IPS-11a (cell line): ENCODE measurements around the gene VSX2.
A peak's percentile ranks its signal among the peaks of the same experiment; 100 is the strongest.
"Not testable (repeated sequence)": the region's sequence is repeated elsewhere in the genome, so short reads cannot be mapped to it uniquely, and the experiment has no call there.

Experiments
- H3K4me3 ChIP-seq: one replicate; pipeline ENCODE4 v1.5.1; 2013; ENCODE audit warnings: low read depth, low read length, control low read depth

Gene VSX2

DNA sequence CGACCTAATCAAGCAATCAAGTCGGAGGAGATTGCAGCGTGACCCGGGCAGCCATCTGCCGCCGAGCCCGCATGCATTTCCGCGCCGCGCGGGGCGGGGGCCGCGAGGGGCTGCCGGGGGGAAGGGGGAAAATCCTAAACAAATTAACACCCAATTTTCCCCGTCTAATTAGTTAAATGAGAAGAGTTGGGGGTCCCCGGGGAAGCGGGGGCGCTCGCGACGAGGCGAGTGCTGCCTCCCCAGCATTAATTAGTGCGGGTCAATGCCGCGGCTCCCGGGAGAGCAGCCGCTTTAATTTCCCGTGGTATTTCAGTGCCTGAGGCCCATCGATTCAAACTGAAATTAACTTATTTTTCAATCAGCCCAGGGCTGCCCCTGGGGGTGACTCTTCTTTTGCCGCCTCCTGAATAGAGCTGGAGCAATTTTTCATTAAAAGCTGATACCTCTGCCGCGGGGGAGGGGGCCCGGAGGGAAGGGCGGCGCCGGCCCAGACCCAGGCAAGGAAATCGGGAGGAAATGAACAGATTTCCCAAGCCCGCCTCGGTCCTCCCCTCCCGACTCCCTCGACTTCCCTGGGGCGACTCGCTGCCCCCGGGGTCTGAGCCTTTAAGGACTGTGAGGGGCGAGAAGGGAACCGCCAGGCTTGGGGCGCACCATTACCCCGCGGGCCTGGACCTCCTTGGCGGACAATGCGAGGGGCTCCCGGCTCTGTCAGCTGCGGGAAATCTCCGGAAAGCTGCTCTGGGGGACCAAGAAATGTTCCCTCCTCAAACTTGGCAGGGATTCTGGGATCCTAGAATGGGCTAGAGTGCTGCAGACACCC is 18.9 kb downstream of the VSX2 start:
- H3K4me3 ChIP-seq, result peak overlapping the region; percentile 53

DNA sequence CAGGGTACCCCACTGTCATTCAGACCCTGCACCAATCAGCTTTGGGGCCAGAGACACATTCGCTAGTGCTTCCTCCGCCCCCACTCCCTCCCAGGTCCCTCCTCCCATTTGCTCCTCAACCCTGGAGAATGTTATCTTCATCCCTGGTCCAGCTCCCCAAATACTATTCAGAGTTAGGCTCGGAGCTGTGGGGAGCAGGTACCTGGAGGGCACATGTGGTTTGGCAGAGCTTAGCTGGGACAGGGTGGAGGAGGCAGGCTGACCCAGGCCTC is 19.5 kb downstream of the VSX2 start:
- H3K4me3 ChIP-seq, result no peak overlapping the region

DNA sequence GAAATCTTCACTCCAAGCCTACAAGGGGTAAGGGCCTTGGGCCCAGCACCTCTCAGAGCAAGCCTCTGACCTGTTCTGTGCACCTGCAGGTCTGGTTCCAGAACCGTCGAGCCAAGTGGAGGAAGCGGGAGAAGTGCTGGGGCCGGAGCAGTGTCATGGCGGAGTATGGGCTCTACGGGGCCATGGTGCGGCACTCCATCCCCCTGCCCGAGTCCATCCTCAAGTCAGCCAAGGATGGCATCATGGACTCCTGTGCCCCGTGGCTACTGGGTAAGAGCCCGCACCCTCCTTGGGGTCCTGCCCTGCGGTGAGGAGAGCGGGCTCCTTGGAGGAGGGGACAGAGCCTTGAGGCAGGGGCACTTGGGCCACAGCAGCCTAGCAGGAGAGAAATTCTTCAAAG is 20.3 kb downstream of the VSX2 start:
- no peak overlapping the region for H3K4me3 ChIP-seq

DNA sequence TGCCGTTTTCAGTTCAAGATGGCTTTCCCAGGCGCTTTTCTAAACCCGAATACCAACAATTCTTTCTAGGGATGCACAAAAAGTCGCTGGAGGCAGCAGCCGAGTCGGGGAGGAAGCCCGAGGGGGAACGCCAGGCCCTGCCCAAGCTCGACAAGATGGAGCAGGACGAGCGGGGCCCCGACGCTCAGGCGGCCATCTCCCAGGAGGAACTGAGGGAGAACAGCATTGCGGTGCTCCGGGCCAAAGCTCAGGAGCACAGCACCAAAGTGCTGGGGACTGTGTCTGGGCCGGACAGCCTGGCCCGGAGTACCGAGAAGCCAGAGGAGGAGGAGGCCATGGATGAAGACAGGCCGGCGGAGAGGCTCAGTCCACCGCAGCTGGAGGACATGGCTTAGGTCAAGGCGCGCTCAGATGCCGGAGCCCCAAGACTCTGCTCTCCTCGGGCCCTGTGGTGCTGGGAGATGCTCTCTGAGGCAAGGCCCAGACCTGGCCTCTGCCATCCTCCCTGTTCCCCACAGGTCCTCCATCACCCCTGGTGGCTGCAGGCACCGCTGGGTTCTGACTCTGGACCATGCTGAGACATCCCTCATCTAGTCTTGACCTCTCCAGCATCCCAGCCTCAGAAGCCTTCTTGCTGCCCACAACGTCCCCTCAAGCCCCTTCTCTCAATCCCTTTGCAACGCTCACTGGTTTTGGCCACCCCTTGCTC is 21.4 kb downstream of the VSX2 start:
- no peak overlapping the region for H3K4me3 ChIP-seq

DNA sequence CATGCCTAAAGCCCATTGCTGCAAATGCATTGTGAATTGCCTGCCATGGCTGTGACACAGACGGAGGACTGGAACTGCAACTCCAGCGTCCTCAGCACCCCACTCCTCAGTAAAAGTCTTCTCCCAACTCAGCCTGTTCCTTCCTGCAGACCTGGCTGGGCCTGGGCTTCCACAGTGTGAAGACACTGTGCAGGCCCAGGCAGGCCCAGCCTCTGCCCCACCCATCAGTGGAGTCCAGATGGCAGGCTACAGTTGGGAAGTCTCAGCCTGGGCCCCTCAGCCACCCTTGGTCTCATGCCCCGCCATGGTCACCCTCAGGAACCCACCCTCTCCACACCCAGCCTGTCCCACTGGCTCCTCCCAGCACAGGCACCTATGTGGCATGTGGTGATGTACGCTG is 22.0 kb downstream of the VSX2 start:
- no peak overlapping the region for H3K4me3 ChIP-seq

DNA sequence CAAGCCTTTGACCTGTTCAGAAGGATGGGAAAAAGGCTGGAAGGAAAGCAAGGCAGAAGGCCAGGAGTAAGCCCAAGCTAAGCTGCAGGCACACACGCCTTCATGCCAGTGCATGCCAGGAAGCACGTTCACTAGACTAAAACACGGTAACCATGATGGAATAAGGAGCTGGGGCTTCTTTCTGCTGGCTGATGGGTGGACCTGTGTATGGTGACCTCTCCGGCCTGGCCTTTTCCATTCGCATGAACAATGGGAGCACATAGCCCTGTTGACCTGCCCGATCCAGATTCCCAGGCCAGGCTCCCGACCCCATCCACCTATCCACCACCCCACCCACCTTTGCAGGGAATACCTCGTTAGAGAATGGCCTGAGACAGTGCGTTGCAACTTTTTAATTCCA is 22.8 kb downstream of the VSX2 start:
- H3K4me3 ChIP-seq, result no peak overlapping the region

DNA sequence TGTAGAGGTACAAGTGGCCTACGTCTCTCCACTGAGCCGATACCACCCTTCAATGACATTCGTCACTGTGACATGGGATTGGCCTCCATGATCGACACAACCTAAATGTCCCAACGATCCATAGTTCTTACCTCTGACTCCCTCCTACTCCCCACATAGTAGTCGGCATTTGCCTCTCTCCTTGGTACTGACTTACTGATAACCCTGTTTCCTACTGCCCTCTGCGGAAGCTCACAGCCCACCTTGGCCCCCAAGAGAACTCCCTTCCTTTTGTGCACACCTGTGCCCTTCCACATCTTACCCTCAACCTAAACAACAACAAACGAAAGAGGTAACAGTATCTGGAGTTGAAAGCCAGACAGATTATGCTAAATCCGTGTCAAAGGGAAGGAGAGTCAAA is 23.9 kb downstream of the VSX2 start:
- H3K4me3 ChIP-seq, result no peak overlapping the region

DNA sequence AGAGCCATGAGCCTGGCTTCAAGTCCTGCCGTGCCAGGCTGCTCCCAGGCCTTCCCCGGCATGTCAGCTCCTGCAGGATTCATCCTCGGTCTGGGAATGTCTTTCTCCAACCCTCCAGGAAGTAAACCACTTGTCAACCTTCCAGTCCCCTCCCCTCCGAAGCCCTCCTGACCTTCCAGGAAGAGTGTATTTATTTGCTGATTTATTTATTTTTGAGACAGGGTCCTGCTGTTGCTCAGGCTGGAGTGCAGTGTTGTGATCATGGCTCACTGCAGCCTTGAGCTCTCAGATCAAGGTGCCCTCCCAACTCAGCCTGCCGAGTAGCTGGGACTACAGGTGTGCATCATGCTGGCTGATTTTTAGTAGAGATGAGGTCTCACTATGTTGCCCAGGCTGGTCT is 24.7 kb downstream of the VSX2 start:
- H3K4me3 ChIP-seq, result no peak overlapping the region

DNA sequence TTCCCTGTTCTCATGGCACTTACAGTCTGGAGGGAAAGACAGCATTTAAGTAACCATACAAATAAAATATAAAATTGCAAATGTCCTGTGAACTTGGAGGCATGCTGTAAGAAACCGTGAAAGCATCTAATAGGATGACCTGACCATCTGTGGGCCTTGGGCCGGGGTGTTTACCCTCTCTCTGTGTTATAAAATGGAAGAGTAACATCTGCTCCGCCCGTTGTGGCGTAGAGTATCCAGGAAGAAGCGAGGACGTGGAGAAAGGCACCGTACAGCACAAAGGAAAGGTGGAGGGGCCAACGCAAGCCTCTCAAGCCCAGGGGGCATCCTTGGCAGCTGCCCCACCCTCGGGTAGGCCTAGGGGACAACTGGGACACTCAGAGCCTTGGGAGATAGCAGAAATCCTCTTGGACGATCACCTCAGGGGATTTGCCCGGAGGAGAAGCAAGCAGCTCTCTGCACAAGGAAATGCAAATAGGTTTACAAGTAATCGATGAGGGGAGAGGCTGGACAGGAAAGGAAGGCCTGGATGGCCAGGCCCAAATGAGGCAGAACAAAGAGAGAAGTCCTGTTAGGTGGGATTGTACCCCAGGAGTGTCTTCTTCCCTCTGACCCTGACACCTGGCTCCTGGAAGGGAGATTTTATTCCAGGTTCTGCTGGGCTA is 26.2 kb downstream of the VSX2 start:
- H3K4me3 ChIP-seq, result no peak overlapping the region

DNA sequence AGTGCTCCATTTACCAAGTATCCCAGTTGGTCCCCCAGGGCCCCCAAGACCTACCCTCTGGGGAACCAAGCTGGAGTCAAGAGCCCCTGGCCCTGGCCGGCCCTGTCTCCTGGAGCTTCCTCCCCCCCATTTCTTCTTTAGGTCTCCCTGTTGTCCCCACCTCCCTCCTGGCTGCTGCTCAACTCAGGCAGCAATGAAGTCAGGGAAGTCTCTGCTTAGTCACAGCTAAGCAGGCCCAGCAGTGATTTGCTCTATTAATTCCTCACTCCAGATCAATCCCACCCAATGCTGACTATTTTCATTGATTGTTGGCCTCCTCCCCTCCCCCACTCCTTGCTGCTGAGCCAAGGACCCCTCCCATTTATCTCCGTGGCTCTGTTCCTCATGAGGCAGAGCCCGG is 28.3 kb downstream of the VSX2 start:
- no peak overlapping the region for H3K4me3 ChIP-seq

DNA sequence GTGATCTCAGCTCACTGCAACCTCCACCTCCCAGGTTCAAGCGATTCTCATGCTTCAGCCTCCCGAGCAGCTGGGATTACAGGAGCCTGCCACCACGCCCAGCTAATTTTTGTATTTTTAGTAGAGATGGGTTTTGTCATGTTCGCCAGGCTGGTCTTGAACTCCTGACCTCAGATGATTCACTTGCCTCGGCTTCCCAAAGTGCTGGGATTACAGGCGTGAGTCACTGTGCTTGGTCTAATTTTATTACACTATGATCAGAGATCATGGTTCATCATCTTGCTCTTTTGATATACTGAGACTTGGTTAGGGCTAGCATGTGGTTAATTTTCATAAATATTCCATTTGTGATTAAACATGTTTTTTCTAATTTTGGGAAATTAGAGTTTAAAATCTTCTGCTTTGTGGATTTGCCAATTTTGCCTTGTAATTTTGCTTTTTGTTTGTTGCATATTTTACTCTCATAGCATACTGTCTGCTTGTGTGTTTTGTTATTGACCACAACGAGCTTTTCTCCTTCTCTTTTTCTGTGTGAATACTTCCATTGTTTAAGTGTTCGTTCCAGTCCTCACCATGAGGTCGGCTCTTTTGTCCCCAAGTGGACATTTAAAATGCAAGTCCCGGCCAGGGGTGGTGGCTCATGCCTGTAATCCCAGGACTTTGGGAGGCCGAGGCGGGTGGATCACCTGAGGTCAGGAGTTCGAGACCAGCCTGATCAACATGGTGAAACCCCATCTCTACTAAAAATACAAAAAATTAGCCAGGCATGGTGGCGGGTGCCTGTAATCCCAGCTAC is 31.3 kb downstream of the VSX2 start:
- H3K4me3 ChIP-seq, result not testable (repeated sequence)

DNA sequence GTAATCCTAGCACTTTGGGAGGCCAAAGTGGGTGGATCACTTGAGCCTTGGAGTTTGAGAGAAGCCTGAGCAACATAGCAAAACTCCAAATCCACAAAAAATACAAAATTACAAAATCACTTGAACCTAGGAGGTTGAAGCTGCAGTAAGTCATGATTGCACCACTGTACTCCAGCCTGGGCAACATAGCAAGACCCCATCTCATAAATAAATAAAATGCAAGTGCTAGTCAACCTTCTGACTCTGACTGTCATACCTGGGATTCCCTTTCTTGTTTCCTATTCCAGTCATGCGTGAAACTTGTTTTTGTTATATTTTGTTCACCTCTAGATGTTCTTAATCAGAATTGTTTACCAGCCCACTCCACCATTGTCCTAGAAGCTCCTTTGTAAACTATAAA is 32.1 kb downstream of the VSX2 start:
- H3K4me3 ChIP-seq, result no peak overlapping the region

DNA sequence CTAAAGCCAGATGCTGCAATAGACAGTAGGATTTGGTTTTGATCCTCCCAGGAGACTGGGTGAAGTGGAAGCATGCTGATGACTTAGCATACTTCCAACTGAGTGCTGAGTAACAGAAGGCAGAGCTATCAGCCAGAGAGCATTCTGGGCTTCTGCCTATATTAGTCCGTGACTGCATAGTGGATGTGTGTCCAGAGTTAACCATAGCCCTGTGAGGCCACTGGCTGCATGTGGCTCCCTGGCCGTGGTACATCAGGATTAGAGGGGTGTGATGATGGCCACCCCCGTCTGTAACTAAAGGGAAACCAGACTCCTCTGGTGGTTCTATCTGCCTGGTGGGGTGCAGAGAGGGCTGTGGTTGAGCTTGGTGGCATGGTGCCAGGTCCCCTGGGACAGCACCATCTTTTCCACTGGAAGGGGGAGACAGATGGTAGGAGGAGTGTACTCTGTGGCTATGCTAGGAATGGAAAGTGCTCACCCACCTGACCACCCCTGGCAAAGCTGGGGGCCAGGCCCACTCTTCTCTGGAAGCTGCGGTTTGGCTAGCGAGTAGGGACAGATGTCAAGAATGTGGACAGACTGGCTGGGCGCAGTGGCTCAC is 36.1 kb downstream of the VSX2 start:
- no peak overlapping the region for H3K4me3 ChIP-seq

DNA sequence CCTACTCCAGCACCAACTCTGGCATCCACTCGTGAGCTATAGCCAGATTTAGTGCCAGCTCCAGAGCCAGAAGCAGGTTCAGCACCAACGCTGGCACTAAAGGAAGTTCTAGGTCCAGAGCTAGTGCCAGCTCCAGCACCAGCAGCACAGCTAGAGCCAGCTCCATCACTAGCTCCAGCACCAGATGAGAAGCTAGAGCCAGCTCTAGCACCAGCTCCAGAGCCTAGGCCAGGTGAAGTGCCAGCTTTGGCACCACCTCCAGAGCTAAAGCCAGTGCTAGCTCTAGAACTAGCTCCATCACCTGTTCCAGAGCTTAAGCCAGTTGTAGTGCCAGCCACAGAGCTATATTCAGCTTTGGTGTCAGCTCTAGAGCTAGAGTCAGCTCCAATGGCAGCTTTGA is 38.8 kb downstream of the VSX2 start:
- H3K4me3 ChIP-seq, result no peak overlapping the region

DNA sequence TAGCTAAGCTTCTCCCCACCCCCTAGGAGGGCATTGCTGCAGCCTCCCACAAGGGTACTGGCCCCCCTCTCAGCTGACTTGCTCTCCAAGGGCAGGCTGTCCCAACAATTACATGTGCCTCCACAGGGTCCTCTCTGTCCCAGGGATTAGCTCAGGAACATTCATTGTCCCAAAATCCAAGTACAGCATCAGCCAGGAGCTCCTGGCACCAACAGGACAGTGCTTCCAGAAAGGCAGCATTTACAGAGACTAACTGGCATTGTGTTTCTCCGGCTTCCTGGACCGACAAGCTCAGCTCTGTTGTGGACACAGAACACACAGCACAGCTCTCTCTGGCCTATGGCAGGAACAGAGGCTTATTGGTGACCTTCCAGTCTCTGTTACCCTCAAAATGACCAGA is 41.8 kb downstream of the VSX2 start:
- H3K4me3 ChIP-seq, result no peak overlapping the region

DNA sequence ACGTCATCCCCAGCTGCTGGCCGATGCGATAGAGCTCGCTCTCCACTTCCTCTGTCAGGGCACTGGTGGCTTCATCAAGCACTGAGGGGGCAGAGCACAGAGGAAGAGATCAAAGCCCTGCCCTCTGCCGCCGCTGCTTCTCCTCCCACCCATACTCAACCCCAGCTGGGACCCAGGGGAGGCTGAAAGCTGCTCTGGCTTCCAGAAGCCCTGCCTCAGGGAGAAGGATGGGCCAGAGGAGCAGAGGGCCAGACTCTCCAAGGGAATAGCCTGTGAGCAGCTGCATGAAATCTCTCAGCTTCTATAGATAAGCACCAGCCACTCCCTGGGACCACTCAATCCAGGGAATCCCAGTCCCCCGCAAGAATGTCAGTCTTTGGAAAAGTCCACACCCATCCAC is 47.5 kb downstream of the VSX2 start:
- H3K4me3 ChIP-seq, result no peak overlapping the region

DNA sequence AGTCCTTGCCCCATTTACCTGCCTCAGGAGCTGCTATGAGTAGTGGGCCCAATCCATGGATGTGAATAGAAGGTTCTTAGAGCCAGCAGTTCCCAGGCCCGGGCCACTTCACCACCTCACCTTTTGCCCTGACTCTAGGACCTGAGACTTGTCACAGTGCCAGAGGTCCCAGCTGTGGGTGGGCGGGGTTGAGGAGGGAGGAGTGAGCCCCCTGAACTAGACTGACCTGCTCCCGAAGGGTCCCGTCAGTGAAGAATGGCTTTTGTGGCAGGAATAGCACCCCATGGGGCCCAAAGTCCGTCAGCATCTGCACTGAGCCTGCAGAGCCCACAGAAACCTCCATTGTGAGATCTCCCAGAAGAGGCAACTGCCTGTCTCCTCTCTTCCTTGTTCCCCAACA is 50.6 kb downstream of the VSX2 start:
- no peak overlapping the region for H3K4me3 ChIP-seq

DNA sequence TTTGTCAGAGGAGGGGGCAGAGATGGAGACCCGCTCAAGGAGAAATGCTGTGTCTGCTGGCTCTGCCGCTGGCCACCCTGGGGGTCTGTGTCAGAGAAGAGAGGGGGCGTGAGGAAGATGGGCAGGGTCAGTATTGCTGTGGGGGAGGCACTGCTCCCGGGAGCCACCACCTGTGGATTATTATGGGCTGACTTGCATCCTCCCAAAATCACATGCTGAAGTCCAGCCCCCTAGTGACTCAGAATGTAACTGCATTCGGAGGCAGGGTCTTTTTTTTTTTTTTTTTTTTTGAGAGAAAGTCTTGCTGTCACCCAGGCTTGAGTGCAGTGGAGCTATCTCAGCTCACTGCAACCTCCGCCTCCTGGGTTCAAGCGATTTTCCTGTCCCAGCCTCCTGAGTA is 51.2 kb downstream of the VSX2 start:
- H3K4me3 ChIP-seq, result no peak overlapping the region

DNA sequence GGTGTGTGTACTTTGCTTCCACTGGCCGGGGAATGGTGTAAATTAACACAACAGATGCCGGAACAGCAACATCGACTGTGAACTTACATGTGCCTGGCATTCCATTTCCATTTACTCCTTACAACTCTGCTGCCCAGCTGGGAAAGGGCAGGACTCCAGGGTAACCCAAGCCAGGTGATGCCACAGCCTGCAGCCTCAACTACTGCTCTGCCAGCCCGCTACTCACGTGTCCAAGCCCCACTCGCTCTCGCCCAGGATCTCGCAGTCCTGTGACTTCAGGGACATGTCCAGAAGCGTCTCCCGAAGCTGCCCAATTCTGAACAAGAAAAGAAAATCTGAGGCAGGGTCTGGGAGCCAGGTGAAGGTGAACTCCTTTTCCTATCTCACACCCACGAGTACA is 52.8 kb downstream of the VSX2 start:
- H3K4me3 ChIP-seq, result no peak overlapping the region

DNA sequence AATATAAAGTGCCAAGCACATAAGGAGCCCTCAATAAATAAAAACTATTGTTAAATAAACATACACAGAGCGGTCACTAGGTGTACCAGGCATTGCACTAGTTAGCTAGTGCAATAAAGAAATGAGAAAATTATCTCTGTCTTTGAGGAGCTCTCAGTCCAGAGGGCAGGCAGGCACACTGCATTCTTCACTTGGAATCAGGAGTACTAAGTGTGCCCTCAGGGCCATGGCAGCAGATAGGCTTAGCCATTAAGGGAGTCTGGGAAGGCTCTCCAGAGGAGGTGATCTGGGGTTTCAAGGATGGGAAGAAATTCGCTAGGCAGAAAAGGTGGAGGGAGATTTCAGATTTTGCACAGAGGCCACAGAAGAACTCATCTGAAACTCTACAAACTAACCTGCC is 54.4 kb downstream of the VSX2 start:
- H3K4me3 ChIP-seq, result no peak overlapping the region

DNA sequence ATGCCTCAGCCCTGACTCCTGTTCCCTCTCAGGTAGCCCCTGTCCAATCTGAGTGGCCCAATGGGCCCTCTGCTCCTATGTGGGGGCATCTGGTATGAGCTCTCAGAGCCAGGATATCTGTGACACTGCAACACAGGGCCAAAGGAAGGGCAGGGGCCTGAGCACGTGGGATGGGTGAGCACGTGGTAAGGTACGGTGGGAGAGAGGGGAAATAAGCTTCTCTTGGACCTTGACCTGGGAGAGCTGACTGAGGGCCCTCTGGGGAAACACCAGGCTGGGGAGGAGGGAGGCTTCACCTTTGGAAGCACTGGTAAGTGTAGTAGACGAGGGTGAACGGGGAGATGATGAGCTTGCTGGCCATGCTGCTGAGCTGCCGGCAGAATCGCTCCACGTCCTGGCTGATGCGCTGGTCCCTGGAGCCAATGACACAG is 56.8 kb downstream of the VSX2 start:
- no peak overlapping the region for H3K4me3 ChIP-seq
